Stimulated activated naive CD4-positive, alpha-beta T cell treated with Interleukin-2 at 50 U/mL for 16 hours (primary cell): Measurements from ENCODE around the gene CNTN2.

Source experiments
- DNase-seq: peaks from one replicate; lab custom pipeline; 2025; lab: John Stamatoyannopoulos, UW

CNTN2 gene

GRCh38 chr1:205127646-205128045 is 84.6 kb downstream of the CNTN2 start:
- no peak for DNase-seq
